GM19239 (cell line): ENCODE measurements around the gene FAM76B.
A peak's percentile ranks its signal among the peaks of the same experiment; 100 is the strongest.
"Not testable (repeated sequence)": the region's sequence is repeated elsewhere in the genome, so short reads cannot be mapped to it uniquely, and the experiment has no call there.

ENCODE experiments used
- DNase-seq: peaks from one replicate; pipeline ENCODE4 v3.0.0; 2011; ENCODE audit warnings: low spot score; ENCODE audit not compliant: insufficient read length
- FAIRE-seq: peaks from 2 replicates; lab custom pipeline; 2011; peaks lifted over from hg19 to GRCh38; lab: Jason Lieb, UNC

Gene FAM76B

DNA sequence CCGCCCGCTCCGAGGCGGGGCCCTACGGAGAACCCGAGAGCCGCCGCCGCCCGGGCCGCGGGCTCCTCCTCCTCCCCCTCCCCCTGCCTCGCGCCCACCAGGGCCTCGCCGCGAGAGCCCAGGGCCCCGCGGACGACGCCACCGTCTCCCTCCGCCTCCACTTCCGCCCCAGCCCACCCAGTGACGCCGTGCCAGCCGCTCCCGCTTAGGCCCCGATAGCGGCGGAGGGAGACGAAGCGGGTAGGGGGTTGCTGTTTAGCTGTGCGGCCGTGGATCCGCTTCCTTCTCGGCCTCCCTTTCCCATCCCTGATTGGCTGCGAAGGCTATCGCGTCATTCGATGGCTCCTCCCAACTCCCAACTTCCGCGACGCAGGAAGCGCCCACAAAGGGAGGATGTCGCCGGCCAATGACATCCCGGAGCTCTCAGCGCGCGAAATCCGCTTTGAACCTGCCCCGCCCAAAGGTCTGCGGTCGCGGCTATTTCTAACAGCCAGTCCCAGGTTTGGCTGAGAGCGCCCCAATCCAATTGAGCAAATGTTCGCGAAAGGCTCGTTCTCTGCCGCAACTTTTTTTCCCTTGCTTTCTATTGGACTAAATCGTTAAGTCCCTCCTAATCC is at the start of gene FAM76B:
FAM76B (minus strand) TSS at position 277 of the 617 bp plus-strand sequence. CDS start 304 bp downstream, outside the sequence.
- peak; percentile 70 for DNase-seq
- FAIRE-seq, result peak; percentile 97

GRCh38 chr11:95835768-95836488 is 46.3 kb upstream of the FAM76B start:
- FAIRE-seq (peak; percentile 78), DNase-seq (peak; percentile 10)

DNA sequence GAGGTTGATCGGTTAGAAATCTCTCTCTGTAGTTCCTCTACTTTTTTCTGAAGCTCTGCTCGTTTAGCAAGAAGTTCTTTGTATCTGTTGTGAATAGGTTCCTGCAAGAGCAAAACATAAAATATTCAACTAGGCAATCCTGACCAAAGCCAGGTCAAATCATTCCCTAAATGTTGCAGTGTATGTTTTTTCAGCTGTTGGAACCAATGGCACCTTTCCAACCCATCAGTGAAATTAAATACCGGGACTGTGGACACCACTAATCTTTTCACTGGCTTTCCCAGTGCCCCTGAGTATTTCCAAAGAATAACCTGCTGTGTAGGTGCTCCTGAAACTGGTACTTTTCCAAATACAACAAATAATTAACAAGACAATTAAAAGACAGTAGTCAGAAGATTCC is 45.8 kb upstream of the FAM76B start:
- DNase-seq (no peak), FAIRE-seq (no peak)

DNA sequence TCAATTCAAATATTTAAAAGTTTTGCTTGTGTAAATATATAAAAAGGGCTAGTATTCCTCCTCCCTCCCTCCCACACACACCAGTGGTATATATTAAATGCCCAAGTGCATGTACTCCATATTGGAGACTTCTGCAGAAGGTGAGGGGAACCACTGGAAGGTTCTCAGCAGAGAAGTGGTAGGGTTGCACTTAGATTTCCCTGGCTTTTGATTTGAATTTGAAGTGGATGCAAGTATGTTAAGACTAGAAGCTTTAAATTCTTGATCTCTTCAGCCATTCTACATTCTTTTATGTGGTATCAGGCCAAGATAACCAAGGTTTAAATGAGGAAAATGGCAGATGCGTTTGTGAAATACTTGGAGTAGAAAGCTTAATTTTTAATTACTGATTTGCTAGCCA is 43.8 kb upstream of the FAM76B start:
- no peak for FAIRE-seq

GRCh38 chr11:95832763-95833162 is 43.2 kb upstream of the FAM76B start:
- FAIRE-seq (no peak), DNase-seq (no peak)

More for the DNA sequence above, 43.8 kb upstream of the FAM76B start:
- no peak for DNase-seq

DNA sequence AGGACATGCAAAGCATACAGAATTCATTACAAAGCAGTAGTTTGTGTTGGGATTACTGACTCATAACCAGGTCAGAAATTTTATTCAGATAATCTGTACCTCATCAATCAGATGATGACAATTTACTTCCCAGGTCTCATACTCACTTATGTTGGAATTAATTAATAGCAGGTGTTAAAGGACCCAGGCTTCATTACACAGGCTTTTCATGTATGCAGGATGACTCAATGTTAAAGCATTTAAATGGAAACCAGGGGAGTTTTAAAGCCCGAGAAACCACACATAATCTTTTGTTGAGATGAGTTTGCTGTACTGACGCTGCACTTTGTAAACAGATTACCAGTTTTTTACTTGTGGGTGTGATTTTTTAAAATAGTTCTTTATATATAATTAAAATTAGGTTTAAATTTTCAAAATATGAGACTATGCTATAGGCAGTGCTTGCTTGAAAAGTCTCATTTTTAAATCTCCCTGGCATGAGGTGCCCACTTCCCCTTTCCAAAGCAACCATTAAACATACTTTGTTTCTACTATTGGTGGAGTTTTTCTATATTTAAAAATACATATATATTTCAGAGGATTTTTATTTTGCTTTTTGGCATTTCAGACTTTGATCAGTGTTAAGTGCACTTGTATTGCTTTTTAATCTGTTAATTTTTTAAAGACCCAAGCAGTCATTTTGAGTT is 41.8 kb upstream of the FAM76B start:
- FAIRE-seq, result no peak
- DNase-seq, result no peak

DNA sequence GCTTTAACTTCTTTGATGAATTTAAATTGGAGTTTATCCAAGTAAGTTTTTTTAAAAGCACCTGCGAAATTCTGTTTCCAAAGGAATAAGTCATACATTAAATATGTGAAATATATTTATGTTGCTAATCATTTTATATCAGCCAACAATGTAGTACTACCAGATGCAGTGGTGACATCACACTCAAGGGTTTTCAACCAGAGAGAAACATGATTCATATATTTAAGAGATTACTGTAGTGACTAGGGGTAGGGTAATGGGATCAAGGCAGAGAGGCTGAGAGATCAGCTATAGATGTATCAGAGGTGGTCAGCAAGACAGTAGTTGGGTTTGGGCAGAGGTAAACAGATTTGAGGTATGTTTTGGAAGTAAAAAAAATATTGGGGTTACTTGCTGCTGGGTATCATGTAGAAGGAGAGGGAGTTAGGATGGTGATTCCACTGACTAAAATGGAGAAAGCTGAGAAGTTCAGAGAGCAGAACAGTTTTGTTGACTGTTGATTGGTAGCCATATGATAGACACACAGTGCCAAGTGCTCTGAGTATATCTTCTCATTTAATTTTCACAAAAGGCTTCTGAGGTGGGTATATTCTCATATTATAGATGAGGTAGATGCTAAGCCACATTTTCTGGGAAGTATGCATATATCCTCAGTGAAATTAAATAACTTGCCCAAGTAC is 40.1 kb upstream of the FAM76B start:
- DNase-seq (no peak), FAIRE-seq (no peak)

GRCh38 chr11:95827696-95828095 is 38.1 kb upstream of the FAM76B start:
- DNase-seq (no peak), FAIRE-seq (peak; percentile 57)

DNA sequence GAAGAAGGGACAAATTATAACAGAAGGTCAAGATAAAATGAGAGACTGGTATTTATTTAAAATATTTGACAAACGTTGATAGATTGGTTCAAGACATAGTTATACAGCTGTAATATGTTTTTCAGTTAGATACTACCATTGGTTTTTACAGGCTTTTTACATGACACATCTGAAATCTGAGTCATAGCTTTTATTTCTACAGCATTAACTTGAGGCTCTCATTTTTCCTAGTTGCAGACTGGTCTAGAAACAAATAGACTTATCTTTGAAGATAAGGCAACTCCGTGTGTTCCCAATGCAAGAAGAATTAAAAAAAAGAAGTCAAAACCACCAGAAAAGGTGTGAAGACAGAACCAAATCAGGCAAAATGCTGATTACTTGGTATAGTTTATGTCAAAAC is 32.1 kb upstream of the FAM76B start:
- no peak for DNase-seq
- no peak for FAIRE-seq

- FAIRE-seq, result no peak
- DNase-seq, result no peak
Measured at GRCh38 chr11:95816037-95816436, 26.5 kb upstream of the FAM76B start.

GRCh38 chr11:95811052-95811451 is 21.5 kb upstream of the FAM76B start:
- not testable (repeated sequence) for DNase-seq, FAIRE-seq

GRCh38 chr11:95806464-95806863 is 16.9 kb upstream of the FAM76B start:
- DNase-seq, FAIRE-seq: not testable (repeated sequence)

GRCh38 chr11:95805869-95806268 is 16.3 kb upstream of the FAM76B start:
- FAIRE-seq, result no peak
- no peak for DNase-seq

DNA sequence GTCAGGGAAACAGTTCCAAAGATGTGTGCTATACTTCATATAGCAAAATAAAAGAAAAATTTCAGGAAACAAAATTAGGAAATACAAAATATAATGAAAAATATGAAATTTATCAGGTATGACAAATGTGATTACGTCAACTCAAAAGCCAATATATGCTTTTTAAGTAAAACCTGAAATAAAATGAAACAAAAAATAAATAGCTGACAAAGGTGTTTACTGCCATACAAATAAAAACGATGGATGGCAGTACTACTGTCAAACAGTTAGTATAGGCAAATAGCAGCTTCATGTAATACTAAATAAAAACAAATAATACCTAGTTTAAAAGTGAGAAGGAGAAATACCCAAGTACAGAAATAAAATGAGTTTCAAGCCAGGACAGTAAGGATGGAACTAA is 14.4 kb upstream of the FAM76B start:
- FAIRE-seq (no peak), DNase-seq (no peak)

GRCh38 chr11:95802806-95803205 is 13.2 kb upstream of the FAM76B start:
- DNase-seq (no peak), FAIRE-seq (no peak)

DNA sequence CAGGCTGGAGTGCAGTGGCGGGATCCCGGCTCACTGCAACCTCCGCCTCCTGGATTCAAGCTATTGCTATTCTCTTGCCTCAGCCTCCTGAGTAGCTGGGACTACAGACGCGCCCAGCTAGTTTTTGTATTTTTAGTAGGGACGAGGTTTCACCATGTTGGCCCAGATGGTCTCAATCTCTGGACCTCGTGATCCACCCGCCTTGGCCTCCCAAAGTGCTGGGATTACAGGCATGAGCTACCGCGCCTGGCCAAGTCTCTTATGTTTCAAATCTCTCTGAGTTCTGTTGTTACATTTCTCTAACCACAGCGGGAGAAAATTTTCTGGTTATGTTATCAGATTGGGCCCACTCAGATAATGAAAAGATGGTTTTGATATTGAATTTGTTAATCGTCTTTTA is 10.9 kb upstream of the FAM76B start:
- DNase-seq (no peak), FAIRE-seq (no peak)

DNA sequence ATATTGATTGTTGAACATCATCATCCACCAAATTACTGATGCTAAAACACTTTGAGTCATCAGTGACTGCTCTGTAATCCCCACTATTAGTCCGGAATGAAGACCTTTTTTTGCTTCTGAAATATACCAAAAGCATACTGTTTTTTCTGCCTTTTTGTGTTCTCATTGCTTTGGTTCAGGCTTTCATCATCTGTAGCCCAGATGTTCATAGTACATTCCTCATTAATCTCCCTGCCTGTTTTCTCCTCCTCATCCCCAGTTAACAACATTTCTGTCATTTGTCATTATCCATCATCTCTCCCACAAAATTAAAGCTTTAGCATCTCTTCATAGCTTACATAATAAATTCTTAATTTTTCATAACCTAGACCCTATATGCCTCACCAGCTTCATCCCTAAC is 10.0 kb upstream of the FAM76B start:
- DNase-seq, result no peak
- FAIRE-seq, result no peak

DNA sequence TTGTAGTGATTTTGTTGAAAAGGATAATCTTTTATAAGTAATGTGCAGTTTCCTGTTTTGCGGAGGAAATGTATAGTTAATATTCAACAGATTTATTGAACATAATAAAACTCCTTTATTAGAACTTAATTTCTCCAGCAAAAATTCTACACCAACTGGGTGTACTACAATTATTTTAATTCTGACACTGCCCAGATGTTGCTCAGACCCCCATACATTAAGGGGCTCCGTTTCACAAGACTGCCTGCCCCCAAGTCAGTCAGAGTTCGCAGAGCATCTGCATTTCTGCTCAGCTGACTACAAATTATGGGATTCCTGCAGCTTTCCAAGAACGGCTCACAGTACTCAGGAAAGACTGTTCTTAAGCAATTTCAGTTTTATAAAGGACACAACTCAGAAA is 6.9 kb upstream of the FAM76B start:
- FAIRE-seq (no peak), DNase-seq (no peak)

- FAIRE-seq (peak; percentile 21), DNase-seq (no peak)
Measured at GRCh38 chr11:95795627-95796295, 6.2 kb upstream of the FAM76B start.

DNA sequence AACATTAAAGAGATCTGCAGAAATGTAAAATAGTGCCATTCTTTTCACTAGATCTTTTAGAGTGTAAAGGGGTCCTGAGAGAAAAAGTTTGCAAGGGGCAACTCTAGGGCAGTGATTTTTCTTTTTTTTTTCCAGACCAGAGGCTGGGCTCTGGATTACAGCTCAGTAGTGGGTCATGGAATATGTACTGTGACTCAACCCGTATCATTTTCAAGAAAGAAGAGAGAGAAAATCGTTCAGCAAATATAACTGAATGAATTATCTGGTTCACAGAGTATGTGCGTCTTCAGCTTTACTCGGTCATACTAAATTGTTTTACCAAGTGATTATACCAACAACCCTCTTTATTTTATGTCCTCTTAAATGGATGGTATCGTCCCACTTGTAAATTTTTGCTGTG is 4.5 kb upstream of the FAM76B start:
- DNase-seq (no peak), FAIRE-seq (no peak)
